ENCODE data around the gene TESMIN.

TESMIN gene

GRCh38 chr11:68762481-68762880 lies 11.2 kb upstream of the TESMIN start:
- H3K27ac ChIP-seq: no peak overlapping the region
- no peak for TF ChIP-seq ZFX (IDR thresholded peaks at IDR 0.05)
- TF ChIP-seq CTCF (conservative IDR thresholded peaks at IDR 0.05): no peak

- H3K27ac ChIP-seq: no peak overlapping the region
- no peak for TF ChIP-seq ZFX (IDR thresholded peaks at IDR 0.05)
- no peak for TF ChIP-seq CTCF (conservative IDR thresholded peaks at IDR 0.05)
Observed at GRCh38 chr11:68761801-68762200, 10.5 kb upstream of the TESMIN start.

GRCh38 chr11:68759991-68760390 lies 8.7 kb upstream of the TESMIN start:
- TF ChIP-seq CTCF (conservative IDR thresholded peaks at IDR 0.05): no peak
- TF ChIP-seq ZFX (IDR thresholded peaks at IDR 0.05): no peak

GRCh38 chr11:68757711-68758110 lies 6.4 kb upstream of the TESMIN start:
- TF ChIP-seq CTCF (conservative IDR thresholded peaks at IDR 0.05): no peak
- no peak for TF ChIP-seq ZFX (IDR thresholded peaks at IDR 0.05)
- no peak overlapping the region for H3K27ac ChIP-seq

More at GRCh38 chr11:68759991-68760390, 8.7 kb upstream of the TESMIN start:
- H3K27ac ChIP-seq: no peak overlapping the region

GRCh38 chr11:68756171-68756766 lies 4.9 kb upstream of the TESMIN start:
- H3K27ac ChIP-seq: no peak overlapping the region
- TF ChIP-seq CTCF (conservative IDR thresholded peaks at IDR 0.05) (no peak), ZFX (IDR thresholded peaks at IDR 0.05) (no peak)

- H3K27ac ChIP-seq: no peak overlapping the region
- TF ChIP-seq ZFX (IDR thresholded peaks at IDR 0.05): no peak
- TF ChIP-seq CTCF (conservative IDR thresholded peaks at IDR 0.05): no peak
Observed at GRCh38 chr11:68753300-68753699, 2.0 kb upstream of the TESMIN start.

GRCh38 chr11:68751004-68751325 lies 355 bp downstream of the TESMIN start:
- TF ChIP-seq CTCF (conservative IDR thresholded peaks at IDR 0.05): no peak
- no peak for TF ChIP-seq ZFX (IDR thresholded peaks at IDR 0.05)
- H3K27ac ChIP-seq: peak overlapping the region; percentile 81
